Liver (tissue), 9 donors: ENCODE results near the gene ACADM. TPM values are rescaled to one million over a fixed set of nuclear protein-coding genes. Genes with fewer than 3 reads are reported as not detected.
"Not testable (repeated sequence)": the region's sequence is repeated elsewhere in the genome, so short reads cannot be mapped to it uniquely, and the experiment has no call there.

ENCODE experiments used
- DNase-seq: peaks from one replicate; pipeline ENCODE4 v3.0.0-alpha.2; 2017; ENCODE audit warnings: low spot score
- H3K27ac ChIP-seq, 2 donors: one replicate each; pipeline ENCODE4 v1.7.0; 2013; ENCODE audit warnings: inconsistent platforms in 2 of 2, low read length in 2 of 2, control low read depth in 1 of 2, low read depth in 1 of 2, mild to moderate bottlenecking in 1 of 2
- H3K27me3 ChIP-seq, 4 donors: one replicate each; pipeline versions ENCODE4 v1.6.1 to v1.7.0; 2013; ENCODE audit warnings: low read length in 3 of 4, inconsistent platforms in 1 of 4, mild to moderate bottlenecking in 1 of 4, moderate library complexity in 1 of 4; ENCODE audit not compliant: control insufficient read depth in 4 of 4, insufficient read depth in 4 of 4
- H3K36me3 ChIP-seq, 4 donors: one replicate each; pipeline versions ENCODE4 v1.6.1 to v1.7.0; 2013; ENCODE audit warnings: low read length in 3 of 4, mild to moderate bottlenecking in 3 of 4, low read depth in 1 of 4, moderate library complexity in 1 of 4; ENCODE audit not compliant: control insufficient read depth in 4 of 4, insufficient read depth in 3 of 4
- H3K4me1 ChIP-seq, 4 donors: one replicate each; pipeline versions ENCODE4 v1.6.1 to v1.7.0; 2013; ENCODE audit warnings: low read length in 3 of 4, mild to moderate bottlenecking in 3 of 4, moderate library complexity in 1 of 4; ENCODE audit not compliant: control insufficient read depth in 4 of 4, insufficient read depth in 4 of 4
- H3K4me3 ChIP-seq, 3 donors: one replicate each; pipeline versions ENCODE4 v1.6.1 to v1.7.0; 2013; ENCODE audit warnings: low read length in 3 of 3, control low read depth in 1 of 3, low read depth in 1 of 3, mild to moderate bottlenecking in 1 of 3
- H3K9ac ChIP-seq, 2 donors: one replicate each; pipeline ENCODE4 v1.7.0; 2013; ENCODE audit warnings: low read length in 2 of 2, mild to moderate bottlenecking in 2 of 2, moderate library complexity in 2 of 2, control low read depth in 1 of 2, low read depth in 1 of 2
- H3K9me3 ChIP-seq, 4 donors: one replicate each; pipeline versions ENCODE4 v1.6.1 to v1.7.0; 2013; ENCODE audit warnings: low read length in 3 of 4; ENCODE audit not compliant: control insufficient read depth in 4 of 4
- ATF3 ChIP-seq: IDR thresholded peaks from 2 replicates; pipeline ENCODE4 v1.6.1; 2016; ENCODE audit warnings: antibody characterized with exemption
- EGR1 ChIP-seq, 2 donors: IDR thresholded peaks; 2 replicates each; pipeline ENCODE4 v1.6.1; 2016 to 2018; ENCODE audit warnings: antibody characterized with exemption in 2 of 2, low read depth in 2 of 2
- FOXA1 ChIP-seq: IDR thresholded peaks from 2 replicates; pipeline ENCODE4 v1.6.1; 2016; ENCODE audit warnings: antibody characterized with exemption
- FOXA2 ChIP-seq: IDR thresholded peaks from 2 replicates; pipeline ENCODE4 v1.6.1; 2016; ENCODE audit warnings: antibody characterized with exemption
- GABPA ChIP-seq, 2 donors: IDR thresholded peaks in 1 of 2; conservative IDR thresholded peaks in 1 of 2; 2 replicates each; pipeline ENCODE4 v1.6.1; 2016; ENCODE audit warnings: antibody characterized with exemption in 2 of 2, mild to moderate bottlenecking in 1 of 2, moderate library complexity in 1 of 2
- HNF4A ChIP-seq, 2 donors: conservative IDR thresholded peaks; 2 replicates each; pipeline ENCODE4 v1.6.1; 2016; ENCODE audit warnings: antibody characterized with exemption in 2 of 2, mild to moderate bottlenecking in 2 of 2
- HNF4G ChIP-seq: IDR thresholded peaks from 2 replicates; pipeline ENCODE4 v1.6.1; 2016; ENCODE audit warnings: antibody characterized with exemption
- JUND ChIP-seq, 2 donors: IDR thresholded peaks; 2 replicates each; pipeline ENCODE4 v1.6.1; 2016; ENCODE audit warnings: antibody characterized with exemption in 2 of 2
- NR2F2 ChIP-seq: IDR thresholded peaks from 2 replicates; pipeline ENCODE4 v1.6.1; 2016; ENCODE audit warnings: antibody characterized with exemption
- REST ChIP-seq: IDR thresholded peaks from 2 replicates; pipeline ENCODE4 v1.6.1; 2016; ENCODE audit warnings: antibody characterized with exemption, mild to moderate bottlenecking
- RXRA ChIP-seq, 2 donors: IDR thresholded peaks; 2 replicates each; pipeline ENCODE4 v1.6.1; 2017 to 2018; ENCODE audit warnings: antibody characterized with exemption in 2 of 2, mild to moderate bottlenecking in 1 of 2
- SP1 ChIP-seq: IDR thresholded peaks from 2 replicates; pipeline ENCODE4 v1.6.1; 2018; ENCODE audit warnings: antibody characterized with exemption, mild to moderate bottlenecking
- TAF1 ChIP-seq: conservative IDR thresholded peaks from 2 replicates; pipeline ENCODE4 v1.6.1; 2016; ENCODE audit warnings: antibody characterized with exemption, mild to moderate bottlenecking
- YY1 ChIP-seq: IDR thresholded peaks from 2 replicates; pipeline ENCODE4 v1.6.1; 2016; ENCODE audit warnings: antibody characterized with exemption, mild to moderate bottlenecking
- WGBS: extraction: QIAGEN DNeasy Blood & Tissue Kit; methylation state at CpG from one replicate; pipeline ENCODE4 v1.1.7; 2013; 5-methylcytosine and 5-hydroxymethylcytosine counted together
- polyA plus RNA-seq, 2 donors: library from polyadenylated mRNA; stranded (reverse) in 1 of 2; unstranded in 1 of 2; fragments of 200-250 nt in 1 of 2; fragments of >200 nt in 1 of 2; fragmentation: Nextera tagmentation in 1 of 2; extraction: Ambion mirVana in 1 of 2; gene quantifications; one replicate each; pipeline versions ENCODE4 v1.2.1 to v1.2.3, GENCODE V29; 2013 to 2015
- total RNA-seq, 2 donors: library from RNA; depleted of rRNA; stranded (reverse); fragments of >200 nt; gene quantifications; one replicate each; pipeline ENCODE4 v1.2.3, GENCODE V29; 2014
- TF ChIP-seq, protein P1 (sequence below): fragments of 150-350 bp; IDR thresholded peaks from 2 replicates; pipeline ENCODE4 v1.5.1; 2017; ENCODE audit warnings: improper control_type of control experiment, low read depth, low read length; ENCODE audit not compliant: missing input control
- TF ChIP-seq, protein P2 (sequence below): IDR thresholded peaks from 2 replicates; pipeline ENCODE4 v1.6.1; 2016; ENCODE audit warnings: antibody characterized with exemption
- donor health status: healthy.
- donor health status: healthy.
- donor health status: healthy.
- donor health status: healthy.
- donor health status: healthy.

ACADM gene
- total and polyA plus RNA-seq, 4 donors, result 68.3 to 175 (median 149) TPM

DNA sequence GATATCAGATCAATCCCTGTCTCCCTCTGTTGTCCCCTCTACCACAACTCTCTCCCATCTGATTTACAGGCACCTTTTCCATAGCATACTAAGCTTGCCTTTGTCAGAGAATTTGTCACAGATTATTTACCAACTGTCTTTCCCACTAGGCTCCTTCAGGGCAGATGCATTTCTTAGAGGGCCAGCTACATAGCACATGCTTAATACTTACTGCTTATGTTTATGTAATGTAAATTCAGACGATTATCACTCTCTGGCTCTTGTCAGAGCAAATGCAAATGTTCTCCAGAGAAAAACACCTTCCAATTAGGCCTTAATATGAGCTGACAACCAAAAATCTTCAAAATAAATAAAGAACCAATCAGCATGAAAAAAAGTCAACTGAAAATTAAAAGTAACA lies 46.3 kb downstream of the ACADM start:
- Histone ChIP-seq H3K4me1 (no peaks in the 10 kb centered on the region), H3K9me3 (no peaks in the 10 kb centered on the region), H3K4me3 (no peak overlapping the region), H3K27ac (no peak overlapping the region), H3K36me3 (no peaks in the 10 kb centered on the region), H3K9ac (no peak overlapping the region), H3K27me3 (no peaks in the 10 kb centered on the region)
- TF ChIP-seq RXRA (IDR thresholded peaks at IDR 0.05) (no peak), YY1 (no peak)
- DNase-seq, result no peak
- 69% methylated on average over 1 of the region's 1 CpG for WGBS

DNA sequence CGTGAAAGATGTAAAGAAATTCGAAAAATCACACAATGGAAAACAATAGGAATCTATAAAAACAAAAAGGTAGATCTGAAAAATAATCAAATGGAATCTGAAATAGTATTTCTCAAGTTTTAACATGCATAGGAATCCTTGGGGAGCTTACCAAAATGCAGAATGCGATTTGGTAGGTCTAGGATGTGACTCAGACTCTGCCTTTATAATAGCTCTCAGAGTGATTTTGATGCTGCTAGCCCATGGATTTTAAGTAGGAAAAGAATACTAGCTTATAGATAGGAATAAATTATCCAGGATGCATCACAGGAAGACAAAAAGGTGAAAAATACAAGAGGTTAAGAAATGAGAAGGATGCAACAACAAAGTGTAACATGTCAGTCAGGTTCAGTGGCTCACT lies 47.5 kb downstream of the ACADM start:
- Histone ChIP-seq H3K36me3 (no peaks in the 10 kb centered on the region), H3K9me3 (no peaks in the 10 kb centered on the region), H3K4me3 (no peak overlapping the region), H3K27ac (no peak overlapping the region), H3K27me3 (no peaks in the 10 kb centered on the region), H3K4me1 (no peaks in the 10 kb centered on the region), H3K9ac (no peak overlapping the region)
- DNase-seq, result no peak
- TF ChIP-seq TAF1, result no peak
- TF ChIP-seq FOXA2, result no peak
- no peak for TF ChIP-seq YY1
- no peak for TF ChIP-seq REST
- no peak for TF ChIP-seq JUND (IDR thresholded peaks at IDR 0.05)
- TF ChIP-seq EGR1 (IDR thresholded peaks at IDR 0.05; ENCODE audit: low read depth in 2 of 2), result no peak
- TF ChIP-seq, protein P1, sequence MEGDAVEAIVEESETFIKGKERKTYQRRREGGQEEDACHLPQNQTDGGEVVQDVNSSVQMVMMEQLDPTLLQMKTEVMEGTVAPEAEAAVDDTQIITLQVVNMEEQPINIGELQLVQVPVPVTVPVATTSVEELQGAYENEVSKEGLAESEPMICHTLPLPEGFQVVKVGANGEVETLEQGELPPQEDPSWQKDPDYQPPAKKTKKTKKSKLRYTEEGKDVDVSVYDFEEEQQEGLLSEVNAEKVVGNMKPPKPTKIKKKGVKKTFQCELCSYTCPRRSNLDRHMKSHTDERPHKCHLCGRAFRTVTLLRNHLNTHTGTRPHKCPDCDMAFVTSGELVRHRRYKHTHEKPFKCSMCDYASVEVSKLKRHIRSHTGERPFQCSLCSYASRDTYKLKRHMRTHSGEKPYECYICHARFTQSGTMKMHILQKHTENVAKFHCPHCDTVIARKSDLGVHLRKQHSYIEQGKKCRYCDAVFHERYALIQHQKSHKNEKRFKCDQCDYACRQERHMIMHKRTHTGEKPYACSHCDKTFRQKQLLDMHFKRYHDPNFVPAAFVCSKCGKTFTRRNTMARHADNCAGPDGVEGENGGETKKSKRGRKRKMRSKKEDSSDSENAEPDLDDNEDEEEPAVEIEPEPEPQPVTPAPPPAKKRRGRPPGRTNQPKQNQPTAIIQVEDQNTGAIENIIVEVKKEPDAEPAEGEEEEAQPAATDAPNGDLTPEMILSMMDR, result no peak
- no peak for TF ChIP-seq HNF4G
- TF ChIP-seq RXRA (IDR thresholded peaks at IDR 0.05), result no peak
- no peak for TF ChIP-seq GABPA (IDR thresholded peaks at IDR 0.05 in 1 of 2, conservative IDR thresholded peaks at IDR 0.05 in 1 of 2)
- no peak for TF ChIP-seq NR2F2
- no peak for TF ChIP-seq HNF4A (conservative IDR thresholded peaks at IDR 0.05)
- no peak for TF ChIP-seq FOXA1
- no peak for TF ChIP-seq SP1
- TF ChIP-seq ATF3, result no peak
- TF ChIP-seq, protein P2, sequence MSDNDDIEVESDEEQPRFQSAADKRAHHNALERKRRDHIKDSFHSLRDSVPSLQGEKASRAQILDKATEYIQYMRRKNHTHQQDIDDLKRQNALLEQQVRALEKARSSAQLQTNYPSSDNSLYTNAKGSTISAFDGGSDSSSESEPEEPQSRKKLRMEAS, result no peak
- WGBS, result 82% methylated on average over 3 of the region's 3 CpGs

DNA sequence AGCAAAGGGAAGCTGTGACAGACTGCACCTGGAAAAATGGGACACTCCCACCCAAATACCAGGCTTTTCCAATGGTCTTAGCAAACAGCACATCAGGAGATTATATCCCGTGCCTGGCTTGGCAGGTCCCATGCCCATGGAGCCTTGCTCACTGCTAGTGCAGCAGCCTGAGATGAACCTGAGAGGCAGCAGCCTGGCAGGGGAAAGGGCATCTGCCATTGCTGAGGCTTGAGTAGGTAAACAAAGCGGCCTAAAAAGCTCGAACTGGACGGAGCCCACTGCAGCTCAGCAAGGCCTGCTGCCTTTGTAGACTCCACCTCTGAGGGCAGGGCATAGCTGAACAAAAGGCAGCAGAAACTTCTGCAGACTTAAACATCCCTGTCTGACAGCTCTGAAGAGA lies 53.3 kb downstream of the ACADM start:
- not testable (repeated sequence) for H3K27ac ChIP-seq, H3K4me3 ChIP-seq, H3K9ac ChIP-seq, H3K9me3 ChIP-seq, H3K27me3 ChIP-seq, DNase-seq, H3K36me3 ChIP-seq, H3K4me1 ChIP-seq
- WGBS, result 88% methylated on average over 4 of the region's 4 CpGs

GRCh38 chr1:75778694-75779093 lies 54.2 kb downstream of the ACADM start:
- not testable (repeated sequence) for H3K4me1 ChIP-seq, H3K27ac ChIP-seq, DNase-seq, H3K27me3 ChIP-seq, H3K9ac ChIP-seq, H3K4me3 ChIP-seq, H3K9me3 ChIP-seq, H3K36me3 ChIP-seq
- 91% methylated on average over 5 of the region's 5 CpGs for WGBS

DNA sequence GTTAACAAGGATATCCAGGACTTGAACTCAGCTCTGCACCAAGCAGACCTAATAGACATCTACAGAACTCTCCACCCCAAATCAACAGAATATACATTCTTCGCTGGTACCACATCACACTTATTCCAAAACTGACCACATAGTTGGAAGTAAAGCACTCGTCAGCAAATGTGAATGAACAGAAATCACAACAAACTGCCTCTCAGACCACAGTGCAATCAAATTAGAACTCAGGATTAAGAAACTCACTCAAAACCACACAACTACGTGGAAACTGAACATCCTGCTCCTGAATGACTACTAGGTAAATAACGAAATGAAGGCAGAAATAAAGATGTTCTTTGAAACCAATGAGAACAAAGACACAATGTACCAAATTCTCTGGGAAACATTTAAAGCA lies 55.7 kb downstream of the ACADM start:
- H3K27ac ChIP-seq, H3K4me1 ChIP-seq, DNase-seq, H3K9me3 ChIP-seq, H3K27me3 ChIP-seq, H3K4me3 ChIP-seq, H3K36me3 ChIP-seq, H3K9ac ChIP-seq: not testable (repeated sequence)
- WGBS, result 78% methylated on average over 4 of the region's 4 CpGs
